Kidney capillary endothelial cell (primary cell): ENCODE measurements around the gene PLLP.
A peak's percentile ranks its signal among the peaks of the same experiment; 100 is the strongest.
"Not testable (repeated sequence)": the region's sequence is repeated elsewhere in the genome, so short reads cannot be mapped to it uniquely, and the experiment has no call there.

Experiments
- DNase-seq: peaks from one replicate; pipeline ENCODE4 v3.0.0-alpha.2; 2018; ENCODE audit warnings: low spot score

Gene PLLP

DNA sequence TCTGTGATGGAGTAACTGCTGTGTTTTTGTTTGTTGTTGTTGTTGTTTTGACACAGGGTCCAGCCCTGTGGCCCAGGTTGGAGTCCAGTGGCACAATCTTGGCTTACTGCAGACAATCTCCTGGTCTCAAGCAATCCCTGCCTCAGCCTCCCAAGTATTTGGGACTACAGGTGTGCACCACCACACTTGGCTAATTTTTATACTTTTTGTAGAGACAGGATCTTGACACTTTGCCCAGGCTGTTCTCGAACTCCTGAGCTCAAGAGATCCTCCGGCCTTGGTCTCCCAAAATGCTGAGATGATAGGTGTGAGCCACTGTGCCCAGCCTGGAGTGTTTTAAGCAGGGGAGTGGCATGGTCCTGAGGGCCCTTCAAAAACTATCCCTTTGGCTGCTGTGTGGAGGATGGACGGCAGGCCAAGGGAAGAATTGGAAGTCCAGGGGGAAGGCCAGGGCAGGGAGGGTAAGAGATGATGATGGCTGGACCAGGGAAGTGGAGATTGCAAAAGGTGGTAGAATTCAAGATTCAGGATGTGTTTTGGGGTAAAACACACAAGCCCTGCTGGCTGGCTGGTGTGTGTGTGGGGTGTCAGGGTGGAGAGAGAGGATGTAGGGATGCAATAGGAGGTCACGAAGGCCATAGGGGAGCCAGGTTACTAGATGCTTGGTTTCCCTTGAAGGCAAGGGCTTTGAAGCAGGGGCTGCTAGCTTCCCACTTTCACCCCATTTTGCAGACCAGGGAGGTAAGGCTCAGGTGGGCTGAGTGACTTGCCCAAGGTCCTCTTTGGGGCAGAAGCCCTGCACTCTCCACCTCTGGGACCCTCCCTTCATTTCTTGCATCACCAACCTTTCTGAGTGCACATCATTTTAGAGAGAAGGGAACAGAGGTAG lies 18.8 kb upstream of the PLLP start:
- DNase-seq = no peak

DNA sequence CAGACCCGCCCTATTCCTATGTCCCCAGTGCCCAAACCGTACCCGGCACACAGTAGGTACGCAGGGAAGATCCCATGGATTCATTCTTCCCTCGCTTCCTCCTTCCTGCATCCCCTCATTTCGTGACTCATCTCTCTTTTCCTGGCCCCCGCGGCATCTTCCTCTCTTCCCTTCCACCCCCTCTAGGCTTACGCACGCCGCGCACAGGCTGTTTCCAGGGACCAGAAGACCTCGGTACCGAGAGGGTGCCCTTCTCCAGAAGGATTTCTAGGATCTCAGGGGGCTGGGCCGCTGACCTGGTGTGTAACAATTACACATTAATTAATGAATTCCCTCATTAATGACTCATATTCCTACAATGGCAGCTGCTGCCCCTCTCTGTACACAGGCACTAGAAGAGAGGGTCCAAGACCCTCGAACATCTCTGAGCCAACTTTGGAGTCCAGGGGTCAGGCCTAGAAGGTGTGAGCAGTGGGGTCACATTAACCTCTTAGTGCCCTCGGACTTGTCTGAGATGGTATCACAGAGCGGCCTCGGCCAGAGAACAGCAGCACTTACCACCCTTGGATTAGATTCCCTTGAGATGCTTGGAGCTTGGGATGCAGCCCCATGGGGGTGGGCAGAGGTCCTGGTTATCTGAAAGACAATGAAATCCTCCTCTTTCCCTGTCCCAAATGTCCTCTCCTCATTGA lies 16.8 kb upstream of the PLLP start:
- no peak for DNase-seq

DNA sequence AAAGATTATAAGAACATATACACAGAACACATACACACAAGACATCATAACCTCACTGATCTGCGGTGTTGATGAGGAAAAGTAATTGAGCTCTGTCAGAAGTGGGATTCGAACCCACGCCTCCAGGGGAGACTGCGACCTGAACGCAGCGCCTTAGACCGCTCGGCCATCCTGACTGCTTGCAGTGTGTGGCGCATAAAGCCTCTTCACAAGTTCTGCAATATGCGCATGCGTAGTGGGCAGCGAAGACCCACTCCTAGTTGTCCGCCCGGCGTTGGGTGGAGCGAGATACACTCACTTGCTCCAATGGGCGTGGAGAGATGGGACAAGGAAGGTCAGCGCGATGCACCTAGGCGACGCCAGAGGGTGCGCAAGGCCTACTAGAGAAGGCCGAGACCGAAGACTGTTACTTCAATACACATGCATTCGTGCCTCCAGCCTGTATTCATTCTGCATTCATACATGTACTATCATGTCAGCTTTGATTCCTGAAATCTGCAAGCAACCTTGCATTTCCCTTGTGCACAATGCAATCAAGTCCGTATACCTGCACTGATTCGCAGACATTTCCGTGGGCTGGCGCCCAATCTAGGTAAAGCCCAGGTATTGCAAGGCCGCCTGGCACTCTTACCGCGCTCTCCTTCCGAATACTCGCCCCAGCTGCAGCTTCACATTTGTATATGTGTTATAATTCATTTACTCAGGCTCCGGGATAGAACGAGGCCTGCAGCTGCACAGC lies 16.1 kb upstream of the PLLP start:
- DNase-seq = peak; percentile 98

DNA sequence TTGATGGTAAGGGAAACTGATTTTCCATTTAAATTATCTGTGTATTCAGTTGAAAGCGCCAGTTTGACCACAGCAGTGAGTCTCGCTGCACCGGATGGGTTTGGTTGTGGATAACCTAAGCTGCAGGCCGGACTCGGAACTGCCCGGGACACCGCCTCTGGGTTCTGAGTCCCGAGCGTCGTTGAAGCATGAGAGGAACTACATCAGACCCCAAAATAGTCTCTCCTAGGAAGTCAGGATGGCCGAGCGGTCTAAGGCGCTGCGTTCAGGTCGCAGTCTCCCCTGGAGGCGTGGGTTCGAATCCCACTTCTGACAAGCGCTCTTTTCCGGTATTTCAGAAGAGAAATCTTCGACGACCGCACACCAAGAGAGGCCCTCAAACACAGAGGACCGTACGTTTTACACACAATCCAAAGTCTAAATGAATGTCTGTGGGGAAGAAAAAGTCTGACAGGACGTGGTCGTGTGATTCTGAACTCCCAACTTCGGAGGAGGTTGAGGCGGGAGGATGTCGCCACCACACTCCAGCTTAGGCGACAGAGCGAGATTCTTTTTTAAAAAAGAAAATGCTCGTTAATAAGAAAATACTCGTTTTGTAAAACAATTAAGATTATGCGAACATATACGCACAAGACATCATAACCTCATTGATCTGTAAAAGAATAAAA lies 15.4 kb upstream of the PLLP start:
- peak; percentile 98 for DNase-seq

DNA sequence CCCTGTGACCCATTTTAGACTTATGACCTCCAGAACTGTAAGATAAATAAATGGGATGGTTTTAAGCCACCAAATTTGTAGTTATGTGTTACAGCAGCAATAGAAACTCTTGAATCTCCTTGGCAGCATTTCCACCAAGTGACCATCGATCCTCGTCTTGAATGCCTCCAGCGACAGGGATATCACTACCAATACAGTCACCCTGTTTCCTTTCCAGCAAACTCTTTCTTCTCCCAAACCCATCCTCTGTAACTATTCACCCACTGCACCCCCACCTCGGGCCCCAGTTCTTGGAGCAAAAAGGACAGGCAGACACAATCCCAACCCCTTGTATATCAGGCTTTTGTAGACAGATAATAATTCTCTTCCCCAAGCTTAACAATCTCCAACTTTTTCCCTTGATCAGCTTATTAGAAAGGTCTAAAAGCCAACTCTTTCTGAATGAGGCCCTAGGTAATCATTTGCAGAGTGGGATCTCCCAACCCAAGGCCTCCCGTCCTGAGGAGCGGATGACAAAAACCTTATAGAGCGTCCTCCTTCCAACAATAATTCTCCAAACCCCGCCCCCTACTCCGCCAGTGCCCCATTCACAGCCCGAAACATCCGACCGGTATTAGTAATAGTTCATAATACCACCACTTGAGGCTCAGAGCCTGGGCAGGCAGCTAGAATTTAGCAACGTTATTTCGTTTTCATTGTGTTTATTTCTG lies 14.7 kb upstream of the PLLP start:
- DNase-seq = peak; percentile 83

DNA sequence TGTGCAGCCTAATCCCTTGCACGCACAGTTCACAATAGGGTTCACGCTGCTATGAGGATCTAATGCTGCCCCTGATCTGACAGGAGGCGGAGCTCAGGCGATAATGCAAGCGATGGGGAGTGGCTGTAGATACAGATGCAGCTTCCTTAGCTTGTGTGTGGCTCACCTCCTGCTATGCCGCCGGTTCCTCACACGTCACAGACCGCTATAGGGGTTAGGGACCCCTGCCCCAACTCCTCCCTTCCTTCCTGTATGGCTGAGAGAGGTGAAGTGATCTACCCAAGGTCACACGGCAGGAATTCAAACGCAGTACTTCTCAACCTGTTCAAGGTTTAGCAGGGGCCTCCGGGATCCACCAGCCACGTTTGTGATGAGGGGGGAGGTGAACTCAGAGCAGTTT lies 13.4 kb upstream of the PLLP start:
- no peak for DNase-seq

DNA sequence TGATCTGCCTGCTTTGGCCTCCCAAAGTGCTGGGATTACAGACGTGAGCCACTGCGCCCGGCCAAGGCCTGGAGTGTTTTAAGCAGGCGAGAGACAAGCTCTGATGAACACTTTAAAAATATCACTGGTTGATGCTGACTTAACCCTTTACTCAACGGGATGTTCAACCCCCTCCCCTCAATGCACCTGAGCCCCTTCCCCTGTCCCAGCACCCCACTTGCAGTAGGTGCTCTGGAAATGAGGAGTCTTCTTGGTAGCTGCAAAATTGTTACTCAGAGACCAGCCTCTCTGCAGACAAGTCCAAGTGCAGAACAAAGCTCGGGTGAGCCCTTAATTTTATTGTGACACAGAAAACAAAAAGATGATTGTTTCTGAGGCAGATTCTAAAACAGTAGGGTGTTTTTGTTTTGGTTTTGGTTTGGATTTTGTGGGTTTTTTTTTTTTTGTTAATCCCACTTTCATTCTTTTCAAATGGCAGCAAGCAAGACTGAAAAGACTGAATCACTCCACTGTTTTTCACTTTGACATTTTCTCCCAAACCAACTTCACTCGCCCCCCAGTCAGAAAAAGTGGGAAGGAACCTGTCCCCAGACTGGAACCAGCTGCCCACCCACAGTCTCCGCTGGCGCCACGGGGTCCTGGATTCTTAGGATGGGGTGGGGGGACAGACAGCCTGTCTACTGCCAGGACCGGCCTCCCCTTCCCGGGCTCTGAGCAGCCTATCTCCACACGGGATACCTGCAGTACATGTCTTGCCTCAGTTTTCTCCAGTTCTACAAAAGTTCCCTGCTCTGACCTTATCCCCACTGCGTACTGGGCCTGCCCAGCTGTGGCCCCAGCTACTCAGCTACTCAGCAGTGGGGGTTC lies 5.2 kb upstream of the PLLP start:
- DNase-seq = no peak

DNA sequence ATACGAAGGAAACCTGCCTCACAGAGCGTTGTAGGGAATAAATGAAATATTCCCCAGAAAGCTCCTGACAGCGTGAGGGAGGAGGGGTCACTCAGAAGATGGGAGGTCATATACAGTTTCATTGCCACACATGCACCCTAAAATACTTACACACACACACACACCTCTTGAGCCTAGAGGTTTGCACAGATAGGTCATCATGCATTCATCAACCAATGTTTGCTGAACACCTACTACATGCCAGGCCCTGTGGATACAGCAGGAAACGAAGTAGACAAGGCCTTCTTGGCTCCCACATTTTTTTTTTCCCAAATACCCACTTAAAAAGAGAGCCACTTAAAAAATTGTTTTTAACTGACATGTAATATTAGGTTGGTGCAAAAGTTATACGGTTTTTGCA lies 907 bp upstream of the PLLP start:
- no peak for DNase-seq

DNA sequence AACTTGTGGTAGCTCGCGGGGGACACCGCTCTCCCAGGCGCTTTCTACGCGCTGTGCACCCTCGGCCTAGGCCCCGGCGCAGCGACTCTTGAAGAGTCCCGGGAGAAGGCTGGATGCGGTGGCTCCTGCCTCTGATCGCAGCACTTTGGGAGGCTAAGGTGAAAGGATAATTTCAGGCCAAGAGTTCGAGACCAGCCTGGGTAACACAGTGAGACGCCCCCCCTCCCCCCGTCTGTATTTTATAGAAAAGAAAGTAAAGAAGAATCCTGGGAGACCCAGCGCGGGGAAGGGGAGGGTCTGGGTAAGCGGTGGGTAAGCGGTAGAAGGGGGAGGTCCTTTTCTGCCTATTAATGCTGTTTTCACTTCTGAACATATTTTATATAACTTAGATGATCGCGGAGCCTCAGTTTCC lies 486 bp upstream of the PLLP start:
- no peak for DNase-seq

DNA sequence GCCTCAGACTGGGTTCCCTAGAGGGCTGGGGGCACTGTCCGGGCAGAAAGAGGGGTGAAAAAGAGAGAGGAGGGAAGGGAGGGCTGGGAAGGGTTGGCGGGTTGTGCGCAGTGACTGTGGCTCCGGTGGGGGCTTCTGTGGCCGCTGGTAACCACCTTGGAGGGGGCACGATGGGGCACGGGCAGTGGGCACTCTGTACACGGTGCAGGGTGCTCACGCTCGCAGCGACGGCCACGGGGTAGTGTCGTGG lies 588 bp downstream of the PLLP start:
- no peak for DNase-seq

DNA sequence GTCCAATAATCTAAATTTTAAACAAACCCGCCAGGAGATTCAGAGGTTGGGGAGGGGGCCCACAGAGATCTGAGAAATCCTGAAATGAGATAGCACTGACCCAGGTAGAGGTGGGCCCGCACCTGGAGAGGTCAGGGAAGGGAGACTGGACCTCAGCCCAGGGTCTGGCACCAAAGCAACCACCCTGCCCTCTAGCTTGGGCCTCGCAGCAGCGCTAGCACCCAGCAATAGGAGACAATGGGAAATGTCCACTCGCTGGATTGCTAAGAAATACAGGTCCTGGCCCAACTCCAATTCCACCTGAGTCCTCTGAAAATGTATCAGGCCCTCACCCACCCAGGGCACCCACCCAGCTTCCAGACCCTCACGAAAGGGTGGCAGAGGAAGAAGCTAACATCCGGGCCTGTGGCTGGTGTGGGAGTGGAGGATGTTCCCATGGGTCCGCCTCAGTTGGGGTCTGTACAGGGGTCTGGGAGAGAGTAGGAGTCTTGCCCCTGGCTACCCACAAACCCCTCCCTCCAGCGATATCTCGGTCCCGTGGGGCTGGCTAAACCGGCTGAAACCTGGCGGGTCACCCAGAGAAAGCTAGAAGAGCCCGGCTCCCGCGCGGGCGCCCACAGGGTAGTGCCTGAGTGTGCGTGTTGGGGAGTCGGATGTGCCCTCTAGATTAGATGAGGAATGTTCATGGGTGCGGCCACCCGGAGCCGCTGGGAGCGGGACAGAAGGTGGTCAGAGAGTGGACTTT lies 1.1 kb downstream of the PLLP start:
- DNase-seq = no peak

DNA sequence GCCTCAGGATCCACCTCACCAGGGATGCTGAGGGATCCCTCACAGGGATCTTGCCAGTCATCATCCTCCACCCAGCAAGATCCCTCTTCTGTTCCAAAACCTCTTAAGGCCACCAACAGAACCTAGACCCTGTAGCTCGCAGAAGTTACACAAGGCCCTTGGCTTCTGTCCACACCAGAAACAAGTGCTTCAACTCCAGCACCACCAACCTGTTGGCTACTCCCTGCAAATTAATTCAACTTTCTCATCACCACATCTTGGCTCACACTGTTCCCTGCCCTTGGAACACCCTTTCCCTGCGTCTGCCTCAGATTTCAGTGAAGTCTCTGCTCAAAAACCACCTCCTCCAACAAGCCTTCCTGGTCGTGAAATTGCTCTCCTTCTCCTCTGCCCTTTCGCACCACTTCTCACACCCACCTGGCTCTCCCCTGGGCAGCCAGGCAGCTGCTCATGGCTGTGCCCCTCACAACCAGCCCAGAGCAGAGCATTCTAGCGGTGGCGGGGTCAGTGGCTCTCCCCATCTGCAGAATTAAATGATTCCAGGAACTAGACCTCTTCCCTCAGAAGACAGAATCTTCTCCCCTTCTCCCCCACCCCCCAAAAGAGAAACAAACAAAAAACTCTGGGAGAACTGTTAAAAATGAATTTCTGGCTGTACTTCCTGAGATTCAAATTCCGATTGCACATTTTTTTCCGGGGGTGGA lies 1.8 kb downstream of the PLLP start:
- no peak for DNase-seq

DNA sequence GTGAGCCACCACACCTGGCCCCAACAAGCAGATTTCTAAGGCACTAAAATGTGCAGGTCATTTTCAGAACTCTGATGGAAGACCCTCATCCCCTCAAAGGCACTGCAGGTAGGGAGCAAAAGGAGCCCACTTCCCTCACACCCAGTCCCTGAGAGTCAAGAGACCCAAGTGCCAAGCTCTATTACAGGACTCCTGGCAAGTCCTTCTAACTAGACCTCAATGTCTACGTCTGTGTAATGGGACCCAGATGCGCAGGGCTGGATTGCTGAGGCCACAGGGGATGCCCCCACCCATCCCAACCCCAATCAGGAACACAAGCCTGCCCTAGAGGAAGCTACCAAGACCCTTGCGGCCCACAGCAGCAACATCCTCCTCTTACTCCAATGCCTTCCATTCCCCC lies 2.7 kb downstream of the PLLP start:
- DNase-seq = no peak

DNA sequence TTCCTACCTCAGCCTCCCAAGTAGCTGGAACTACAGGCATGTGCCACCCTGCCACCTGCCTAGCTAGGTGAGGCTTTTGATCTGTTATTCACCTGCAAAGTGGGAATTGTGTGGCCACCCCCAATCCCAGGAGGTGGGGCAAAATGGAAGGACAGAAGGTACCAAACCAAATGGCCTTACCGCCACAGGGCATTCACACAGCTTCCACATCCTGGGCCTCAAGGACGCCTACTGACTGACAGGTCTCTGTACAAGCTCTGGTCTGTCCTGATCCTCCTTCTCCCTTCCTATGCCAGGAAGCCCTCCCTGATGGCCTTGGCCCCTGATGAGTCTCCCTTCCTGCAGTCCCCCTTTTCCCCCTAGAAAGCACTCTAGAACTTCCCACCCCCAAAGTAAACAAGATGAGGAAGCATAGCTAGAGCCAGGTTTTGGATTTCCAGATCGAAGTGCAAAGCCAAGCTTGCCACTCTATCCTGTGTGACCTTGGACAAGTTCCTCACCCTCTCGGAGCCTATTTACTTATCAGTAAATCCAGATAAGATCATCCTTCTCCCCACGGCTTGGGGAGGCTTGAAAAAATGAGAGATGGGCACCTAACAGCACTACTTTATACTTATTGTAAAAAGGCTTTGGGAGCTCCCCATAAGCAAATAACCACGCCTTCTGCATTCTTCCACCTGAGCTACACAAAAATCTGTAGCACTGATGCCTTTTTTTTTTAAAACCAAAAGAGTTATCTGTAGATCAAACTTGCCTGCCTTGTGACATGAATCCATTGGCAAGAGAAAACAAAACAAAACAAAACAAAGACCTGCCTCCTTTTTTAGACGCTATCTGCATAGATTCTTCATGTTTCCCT lies 4.5 kb downstream of the PLLP start:
- no peak for DNase-seq

DNA sequence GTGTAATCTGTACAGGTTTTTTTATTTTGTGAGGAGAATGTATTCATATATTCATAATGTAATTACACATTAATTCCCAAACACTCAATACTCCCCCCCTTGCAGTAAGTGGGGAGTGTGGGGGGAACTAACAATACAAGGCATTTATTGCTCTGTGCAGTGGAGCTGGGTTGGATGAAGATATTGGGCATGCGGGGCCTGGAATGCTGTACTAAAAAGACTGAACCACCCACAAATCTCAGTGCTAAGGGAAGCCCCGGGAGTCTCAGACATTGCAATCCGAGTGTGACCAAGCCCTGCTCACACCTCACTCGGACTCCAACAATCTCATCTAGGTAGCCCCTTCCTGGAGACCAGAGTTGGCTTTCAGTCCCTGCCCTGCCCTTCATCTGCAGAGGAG lies 6.0 kb downstream of the PLLP start:
- no peak for DNase-seq

DNA sequence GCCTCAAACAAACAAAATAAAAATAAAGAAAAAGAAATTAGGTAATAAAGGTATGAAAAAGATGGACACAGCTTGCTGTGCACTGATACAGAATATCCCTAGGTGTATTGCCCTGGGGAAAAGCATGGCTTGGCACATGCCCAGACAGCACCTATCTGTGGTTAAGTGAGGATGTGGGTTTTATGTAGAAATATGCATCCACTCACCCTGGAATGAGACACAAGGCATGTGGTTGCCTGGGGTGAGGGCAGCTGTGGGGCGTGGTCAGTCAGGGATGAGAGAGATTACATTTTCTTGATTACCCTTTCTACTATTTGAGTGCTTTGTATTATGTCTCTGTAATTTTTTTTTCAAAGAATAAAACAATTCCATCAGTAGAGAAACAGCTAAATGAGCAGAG lies 6.9 kb downstream of the PLLP start:
- DNase-seq = no peak

DNA sequence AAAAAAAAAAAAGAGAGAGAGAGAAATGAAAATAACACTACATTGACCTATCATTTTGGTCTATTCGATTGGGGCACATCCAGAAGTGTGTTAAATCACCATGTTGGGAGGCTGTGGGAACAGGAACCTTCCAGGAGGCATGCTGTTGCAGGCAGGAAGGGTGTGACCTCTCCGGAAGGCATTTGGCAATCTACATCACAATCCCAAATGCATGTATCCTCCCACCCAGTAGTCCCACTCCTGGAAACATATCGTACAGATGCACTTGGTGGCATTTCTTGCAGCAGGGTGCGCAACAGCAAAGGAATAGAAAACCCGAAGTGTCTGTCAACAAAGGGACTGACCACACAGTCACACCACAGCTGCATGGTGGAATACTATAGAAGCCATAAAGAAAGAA lies 7.9 kb downstream of the PLLP start:
- no peak for DNase-seq

DNA sequence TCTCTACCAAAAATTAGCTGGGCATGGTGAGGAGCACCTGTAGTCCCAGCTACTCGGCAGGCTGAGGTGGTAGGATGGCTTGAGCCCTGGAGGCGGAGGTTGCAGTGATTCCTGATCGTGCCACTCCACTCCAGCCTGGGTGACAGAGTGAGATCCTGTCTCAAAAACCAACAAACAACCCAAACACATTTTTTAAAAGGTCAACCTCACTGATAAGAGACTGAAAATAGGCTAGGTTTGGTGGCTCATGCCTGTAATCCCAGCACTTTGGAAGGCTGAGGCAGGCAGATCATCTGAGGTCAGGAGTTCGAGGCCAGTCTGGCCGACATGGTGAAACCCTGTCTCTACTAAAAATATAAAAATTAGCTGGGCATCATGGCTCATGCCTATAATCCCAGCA lies 8.5 kb downstream of the PLLP start:
- DNase-seq = not testable (repeated sequence)

DNA sequence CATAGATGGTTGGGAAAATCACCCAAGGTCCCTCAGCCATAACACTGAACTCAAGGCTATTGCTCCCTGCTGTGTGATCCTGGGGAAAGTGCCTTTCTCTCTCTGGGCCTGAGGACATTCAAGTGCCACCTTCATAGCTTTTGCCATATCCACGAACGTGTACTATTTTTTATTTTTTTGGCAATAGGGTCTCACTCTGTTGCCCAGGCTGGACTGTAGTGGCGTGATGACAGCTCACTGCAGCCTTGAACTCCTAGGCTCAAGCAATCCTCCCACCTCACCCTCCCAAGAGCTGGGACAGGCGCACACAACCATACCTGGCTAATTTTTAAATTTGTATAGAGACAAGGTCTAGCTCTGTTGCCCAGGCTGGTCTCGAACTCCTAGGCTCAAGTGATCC lies 10.6 kb downstream of the PLLP start:
- DNase-seq = no peak
